ENCODE data around the gene ASTN2. TPM values are rescaled to one million over a fixed set of nuclear protein-coding genes. Genes with fewer than 3 reads are reported as not detected.

The ASTN2 gene
- total and polyA plus RNA-seq, 4 donors: 0.57 to 2.9 (median 1.4) TPM

- no peak overlapping the region for H3K27ac ChIP-seq (ENCODE audit: low read depth in 1 of 2, low read length in 2 of 2)
- 71% methylated on average over 3 of the region's 3 CpGs for WGBS
- TF ChIP-seq JUND (IDR thresholded peaks at IDR 0.05) (no peak), MAX (IDR thresholded peaks at IDR 0.05) (no peak), FOXA2 (IDR thresholded peaks at IDR 0.05) (no peak), RXRA (IDR thresholded peaks at IDR 0.05) (no peak), ZBTB33 (IDR thresholded peaks at IDR 0.05) (no peak), FOXA1 (IDR thresholded peaks at IDR 0.05) (no peak), CTCF (IDR thresholded peaks at IDR 0.05; ENCODE audit: low read depth, low read length, missing input control) (no peak), SP1 (IDR thresholded peaks at IDR 0.05) (no peak)
- H3K9ac ChIP-seq (ENCODE audit: low read depth in 1 of 2, low read length in 2 of 2): no peak overlapping the region
- DNase-seq (ENCODE audit: low spot score): no peak
- H3K4me1 ChIP-seq (ENCODE audit: control insufficient read depth in 4 of 4, insufficient read depth in 4 of 4, low read length in 3 of 4): no peaks in the 10 kb centered on the region
- H3K27me3 ChIP-seq (ENCODE audit: control insufficient read depth in 4 of 4, insufficient read depth in 4 of 4, low read length in 3 of 4): no peaks in the 10 kb centered on the region
- H3K9me3 ChIP-seq (ENCODE audit: control insufficient read depth in 4 of 4, low read length in 3 of 4): peaks cover 0 to 3% (median 0%) of the 10 kb centered on the region in 4 donors
- no peaks in the 10 kb centered on the region for H3K36me3 ChIP-seq (ENCODE audit: control insufficient read depth in 4 of 4, insufficient read depth in 3 of 4, low read depth in 1 of 4, low read length in 3 of 4)
- H3K4me3 ChIP-seq (ENCODE audit: low read depth in 1 of 3, low read length in 3 of 3): no peak overlapping the region
Measured at GRCh38 chr9:117050007-117050406, 364.9 kb downstream of the ASTN2 start.

- Histone ChIP-seq H3K27me3 (ENCODE audit: control insufficient read depth in 4 of 4, insufficient read depth in 4 of 4, low read length in 3 of 4) (peaks cover 0 to 4% (median 0%) of the 10 kb centered on the region in 4 donors), H3K36me3 (ENCODE audit: control insufficient read depth in 4 of 4, insufficient read depth in 3 of 4, low read depth in 1 of 4, low read length in 3 of 4) (no peaks in the 10 kb centered on the region), H3K27ac (ENCODE audit: low read depth in 1 of 2, low read length in 2 of 2) (no peak overlapping the region), H3K9me3 (ENCODE audit: control insufficient read depth in 4 of 4, low read length in 3 of 4) (peaks cover 0 to 2% (median 0%) of the 10 kb centered on the region in 4 donors), H3K4me3 (ENCODE audit: low read depth in 1 of 3, low read length in 3 of 3) (no peak overlapping the region), H3K4me1 (ENCODE audit: control insufficient read depth in 4 of 4, insufficient read depth in 4 of 4, low read length in 3 of 4) (no peaks in the 10 kb centered on the region), H3K9ac (ENCODE audit: low read depth in 1 of 2, low read length in 2 of 2) (no peak overlapping the region)
- 85% methylated on average over 3 of the region's 3 CpGs for WGBS
- no peak for TF ChIP-seq RXRA (IDR thresholded peaks at IDR 0.05)
- TF ChIP-seq NR2F2 (IDR thresholded peaks at IDR 0.05): no peak
- no peak for TF ChIP-seq ATF3 (IDR thresholded peaks at IDR 0.05)
- no peak for TF ChIP-seq GABPA (IDR thresholded peaks at IDR 0.05 in 1 of 2, conservative IDR thresholded peaks at IDR 0.05 in 1 of 2)
- TF ChIP-seq JUND (IDR thresholded peaks at IDR 0.05): no peak
- TF ChIP-seq HNF4G (IDR thresholded peaks at IDR 0.05): no peak
- no peak for TF ChIP-seq REST (IDR thresholded peaks at IDR 0.05)
- TF ChIP-seq HNF4A (conservative IDR thresholded peaks at IDR 0.05): no peak
- no peak for TF ChIP-seq TAF1 (conservative IDR thresholded peaks at IDR 0.05)
- no peak for TF ChIP-seq YY1 (IDR thresholded peaks at IDR 0.05)
- no peak for TF ChIP-seq FOXA2 (IDR thresholded peaks at IDR 0.05)
- TF ChIP-seq RAD21 (IDR thresholded peaks at IDR 0.05): no peak
- TF ChIP-seq CTCF (IDR thresholded peaks at IDR 0.05; ENCODE audit: low read depth, low read length, missing input control): no peak
- DNase-seq (ENCODE audit: low spot score): no peak
Measured at GRCh38 chr9:117046666-117047327, 368.1 kb downstream of the ASTN2 start.

All from liver (tissue), 9 donors.